ENCODE data around the gene MRPS12.

The MRPS12 gene

DNA sequence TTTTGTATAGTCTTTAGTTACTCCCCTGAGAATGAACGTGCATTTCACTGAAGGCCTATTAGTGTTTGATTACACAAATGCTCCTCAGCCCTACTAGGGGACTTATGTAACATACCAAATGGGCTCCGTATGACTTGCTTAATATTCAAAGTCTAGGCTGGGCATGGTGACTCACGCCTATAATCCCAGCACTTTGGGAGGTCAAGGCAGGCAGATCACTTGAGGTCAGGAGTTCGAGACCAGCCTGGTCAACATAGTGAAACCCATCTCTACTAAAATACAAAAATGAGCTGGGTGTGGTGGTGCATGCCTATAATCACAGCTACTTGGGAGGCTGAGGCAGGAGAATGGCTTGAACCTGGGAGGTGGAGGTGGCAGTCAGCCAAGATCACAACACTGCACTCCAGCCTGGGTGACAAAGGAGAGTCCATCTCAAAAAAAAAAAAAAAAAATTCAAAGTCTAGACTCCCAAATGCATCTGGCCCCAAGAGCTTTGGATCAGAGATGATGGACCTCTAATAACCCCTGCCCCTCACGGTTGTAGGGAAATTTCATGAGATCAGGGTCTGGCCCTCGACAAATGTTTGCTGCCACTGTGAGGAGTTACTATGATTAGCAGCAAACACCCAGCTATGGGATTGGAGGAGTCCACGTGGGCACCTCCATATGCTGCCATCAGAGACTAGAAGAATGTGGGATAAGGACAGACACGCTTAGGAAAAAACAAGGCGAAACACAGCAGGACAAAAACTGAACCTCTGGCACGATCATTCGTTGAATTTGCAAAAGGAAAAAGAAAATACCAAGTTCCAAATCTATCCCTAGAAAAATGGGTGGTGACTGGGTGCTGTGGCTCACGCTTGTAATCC lies 40.2 kb downstream of the MRPS12 start:
- TF ChIP-seq GATA2 (IDR thresholded peaks at IDR 0.05; ENCODE audit: low read depth, low read length) (no peak), GATA3 (IDR thresholded peaks at IDR 0.05; ENCODE audit: low read depth, low read length) (no peak)

DNA sequence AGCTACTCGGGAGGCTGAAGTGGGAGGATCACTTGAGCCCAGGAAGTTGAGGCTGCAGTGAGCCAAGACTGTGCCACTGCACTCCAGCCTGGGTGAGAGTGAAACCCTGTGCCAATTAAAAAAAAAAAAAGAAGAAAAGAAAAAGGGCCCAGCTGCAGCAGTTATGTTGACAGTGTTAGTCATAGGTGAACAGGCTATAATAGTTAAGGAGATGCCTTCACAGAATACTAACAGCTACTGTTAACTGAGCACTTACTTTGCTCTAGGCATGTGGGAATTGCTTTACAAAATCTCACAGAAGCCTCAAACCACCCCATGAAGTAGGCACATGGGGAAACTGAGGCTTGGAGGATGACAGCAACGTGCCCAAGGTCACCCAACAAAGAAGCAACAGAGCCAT lies 40.9 kb downstream of the MRPS12 start:
- no peak for TF ChIP-seq GATA3 (IDR thresholded peaks at IDR 0.05; ENCODE audit: low read depth, low read length)
- no peak for TF ChIP-seq GATA2 (IDR thresholded peaks at IDR 0.05; ENCODE audit: low read depth, low read length)

DNA sequence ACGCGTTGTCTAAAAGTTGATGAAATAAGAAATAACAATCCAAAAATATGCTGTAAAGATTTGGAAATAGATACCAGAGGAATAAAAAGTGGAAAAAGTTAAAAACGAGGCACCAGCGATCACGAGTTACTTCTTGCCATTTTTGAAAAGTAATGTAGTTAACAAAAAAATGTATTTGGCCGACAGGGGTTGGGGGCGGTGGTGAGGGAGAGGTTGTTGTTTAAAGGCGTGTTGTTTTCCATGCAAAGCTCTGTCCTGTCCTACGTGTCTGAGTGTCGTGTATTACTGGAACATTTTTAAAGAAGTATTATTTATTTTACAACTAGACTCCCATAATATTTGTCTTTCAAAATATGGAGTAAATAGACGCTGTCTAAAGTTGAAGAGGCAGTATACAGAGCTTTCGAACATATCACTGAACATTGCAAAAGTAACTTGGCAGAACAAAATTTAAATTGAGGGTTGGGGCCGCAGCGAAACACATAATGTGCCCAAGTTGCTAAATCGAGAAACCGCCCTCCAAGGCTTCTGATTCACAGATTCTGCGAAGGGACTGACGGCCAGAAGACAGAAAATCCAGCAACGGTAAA lies 44.0 kb downstream of the MRPS12 start:
- no peak for TF ChIP-seq GATA3 (IDR thresholded peaks at IDR 0.05; ENCODE audit: low read depth, low read length)
- no peak for TF ChIP-seq GATA2 (IDR thresholded peaks at IDR 0.05; ENCODE audit: low read depth, low read length)

DNA sequence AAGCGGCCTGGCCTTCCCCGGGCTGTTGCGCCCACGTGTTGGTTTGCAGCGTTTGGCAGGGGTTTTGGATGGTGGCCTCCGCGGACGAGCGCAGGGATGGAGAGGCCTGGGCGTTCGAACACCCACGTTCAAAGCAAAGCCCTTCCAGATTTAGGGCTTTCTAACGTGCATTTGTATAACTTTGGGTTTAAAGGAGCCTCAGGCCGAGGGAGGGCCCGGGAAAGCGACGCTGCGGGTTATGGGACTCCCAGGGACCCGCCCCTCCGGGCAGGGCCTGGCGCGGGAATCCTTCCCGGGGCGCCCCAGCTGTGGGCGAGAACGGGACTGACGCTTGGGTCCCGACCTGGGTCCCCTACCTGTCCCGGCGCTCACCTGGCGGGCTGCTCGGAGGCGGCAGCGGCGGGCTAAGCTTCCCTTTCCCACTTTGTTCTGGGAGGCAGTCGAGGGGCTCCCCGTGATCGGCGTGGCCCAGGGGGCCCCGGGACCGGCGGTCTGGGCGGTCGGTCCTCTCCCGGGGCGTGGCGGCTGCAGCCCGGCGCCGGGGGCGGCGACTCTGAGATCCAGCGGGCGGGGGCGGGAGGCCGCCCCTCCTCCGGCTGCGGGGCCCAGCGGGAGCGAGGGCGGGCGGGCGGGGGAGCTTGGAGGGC lies 44.6 kb downstream of the MRPS12 start, which contains the start of gene FBXO17:
TSS of gene FBXO17 (minus strand) at position 529 of the 647 bp plus-strand sequence. CDS start 25,423 bp downstream, outside the sequence.
- TF ChIP-seq GATA3 (IDR thresholded peaks at IDR 0.05; ENCODE audit: low read depth, low read length), result no peak
- no peak for TF ChIP-seq GATA2 (IDR thresholded peaks at IDR 0.05; ENCODE audit: low read depth, low read length)

DNA sequence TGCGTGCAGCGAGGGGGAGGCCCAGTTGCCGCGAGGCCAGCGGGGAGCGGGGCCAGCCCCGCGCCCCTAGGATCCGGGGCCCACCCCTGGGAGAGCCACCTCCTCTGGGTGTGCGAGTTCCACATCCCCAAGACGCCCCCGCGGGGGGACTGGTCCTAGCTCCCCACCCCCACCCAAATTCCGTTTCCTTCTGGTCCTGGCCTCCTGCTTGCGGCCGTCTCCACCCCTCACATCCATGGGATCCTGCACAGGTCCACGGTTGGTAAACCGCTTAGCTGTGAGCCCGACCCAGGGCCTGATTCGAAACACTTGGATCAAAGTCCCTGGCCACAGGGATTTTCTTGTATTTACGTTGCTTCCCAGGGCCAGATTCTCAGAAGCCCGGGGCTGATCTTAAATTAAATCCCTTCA lies 45.1 kb downstream of the MRPS12 start:
- TF ChIP-seq GATA3 (IDR thresholded peaks at IDR 0.05; ENCODE audit: low read depth, low read length) (no peak), GATA2 (IDR thresholded peaks at IDR 0.05; ENCODE audit: low read depth, low read length) (no peak)

DNA sequence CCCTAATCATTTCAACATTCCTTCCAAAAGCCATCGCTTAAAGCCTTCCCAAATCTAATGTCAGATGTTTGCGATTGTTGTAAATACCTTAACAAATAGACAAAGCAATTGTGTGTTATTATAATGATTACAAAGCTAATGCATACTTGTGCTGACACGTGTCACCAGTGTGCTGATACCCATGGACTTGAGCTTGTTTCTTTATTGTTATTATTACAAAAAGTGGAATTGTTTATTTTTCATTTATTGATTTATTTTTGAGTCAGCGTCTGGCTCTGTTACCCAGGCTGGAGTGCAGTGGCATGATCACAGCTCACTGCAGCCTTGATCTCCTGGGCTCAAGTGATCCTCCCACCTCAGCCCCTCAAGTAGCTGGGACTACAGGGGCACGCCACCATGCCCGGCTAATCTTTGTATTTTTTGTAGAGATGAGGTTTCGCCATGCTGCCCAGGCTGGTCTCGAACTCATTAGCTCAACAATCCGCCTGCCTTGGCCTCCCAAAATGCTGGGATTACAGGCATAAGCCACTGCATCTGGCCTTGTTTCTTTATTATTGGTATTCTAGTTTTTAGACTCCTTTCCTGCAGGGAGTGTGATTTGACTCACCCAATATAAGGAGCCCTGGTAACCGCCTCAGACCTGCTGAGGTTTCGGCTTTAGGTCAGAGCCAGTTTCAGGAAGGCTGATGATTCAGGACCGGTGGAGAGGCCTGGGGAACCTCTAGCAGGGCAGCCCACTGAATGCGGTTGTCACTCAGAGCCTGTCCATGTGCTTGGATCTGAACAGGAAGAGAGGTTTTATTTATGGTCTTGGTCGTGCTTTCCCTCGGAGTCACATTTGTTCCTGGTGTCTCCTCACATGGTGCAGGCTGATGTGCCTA lies 46.9 kb downstream of the MRPS12 start:
- TF ChIP-seq GATA3 (IDR thresholded peaks at IDR 0.05; ENCODE audit: low read depth, low read length), result no peak
- no peak for TF ChIP-seq GATA2 (IDR thresholded peaks at IDR 0.05; ENCODE audit: low read depth, low read length)

DNA sequence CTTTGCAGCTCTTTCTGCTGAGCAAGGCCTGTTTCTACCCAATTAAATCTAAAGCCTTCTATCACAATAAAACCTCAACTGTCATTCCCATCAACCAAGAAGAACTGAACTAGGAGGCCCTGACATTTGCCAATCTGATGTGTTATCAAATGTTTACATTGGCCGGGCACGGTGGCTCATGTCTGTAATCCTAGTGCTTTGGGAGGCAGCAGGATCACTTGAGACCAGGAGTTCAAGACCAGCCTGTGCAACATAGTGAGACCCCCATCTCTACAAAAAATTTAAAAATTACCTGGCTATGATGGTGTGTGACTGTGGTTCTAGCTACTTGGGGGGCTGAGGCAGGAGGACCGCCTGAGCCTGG lies 47.6 kb downstream of the MRPS12 start:
- TF ChIP-seq GATA2 (IDR thresholded peaks at IDR 0.05; ENCODE audit: low read depth, low read length) (no peak), GATA3 (IDR thresholded peaks at IDR 0.05; ENCODE audit: low read depth, low read length) (no peak)

DNA sequence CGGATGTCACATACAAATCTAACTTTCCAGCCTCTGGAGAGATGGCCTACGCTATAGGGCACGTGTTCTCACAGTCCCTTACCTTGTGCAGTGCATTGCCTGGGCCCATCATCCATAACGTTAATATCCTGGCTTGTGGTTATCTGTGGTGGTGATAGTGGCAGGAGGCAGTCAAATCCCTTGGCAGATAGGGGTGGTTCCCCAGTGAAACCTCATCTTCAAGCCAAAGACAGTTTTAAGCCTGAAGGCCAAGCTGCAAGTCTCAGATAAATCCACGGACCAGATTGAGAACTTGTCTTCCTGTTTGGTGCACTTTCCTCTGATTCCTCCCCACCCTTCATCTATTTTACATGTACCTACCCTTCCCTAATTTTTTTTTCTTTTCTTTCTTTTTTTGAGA lies 49.1 kb downstream of the MRPS12 start:
- TF ChIP-seq GATA3 (IDR thresholded peaks at IDR 0.05; ENCODE audit: low read depth, low read length) (no peak), GATA2 (IDR thresholded peaks at IDR 0.05; ENCODE audit: low read depth, low read length) (no peak)

DNA sequence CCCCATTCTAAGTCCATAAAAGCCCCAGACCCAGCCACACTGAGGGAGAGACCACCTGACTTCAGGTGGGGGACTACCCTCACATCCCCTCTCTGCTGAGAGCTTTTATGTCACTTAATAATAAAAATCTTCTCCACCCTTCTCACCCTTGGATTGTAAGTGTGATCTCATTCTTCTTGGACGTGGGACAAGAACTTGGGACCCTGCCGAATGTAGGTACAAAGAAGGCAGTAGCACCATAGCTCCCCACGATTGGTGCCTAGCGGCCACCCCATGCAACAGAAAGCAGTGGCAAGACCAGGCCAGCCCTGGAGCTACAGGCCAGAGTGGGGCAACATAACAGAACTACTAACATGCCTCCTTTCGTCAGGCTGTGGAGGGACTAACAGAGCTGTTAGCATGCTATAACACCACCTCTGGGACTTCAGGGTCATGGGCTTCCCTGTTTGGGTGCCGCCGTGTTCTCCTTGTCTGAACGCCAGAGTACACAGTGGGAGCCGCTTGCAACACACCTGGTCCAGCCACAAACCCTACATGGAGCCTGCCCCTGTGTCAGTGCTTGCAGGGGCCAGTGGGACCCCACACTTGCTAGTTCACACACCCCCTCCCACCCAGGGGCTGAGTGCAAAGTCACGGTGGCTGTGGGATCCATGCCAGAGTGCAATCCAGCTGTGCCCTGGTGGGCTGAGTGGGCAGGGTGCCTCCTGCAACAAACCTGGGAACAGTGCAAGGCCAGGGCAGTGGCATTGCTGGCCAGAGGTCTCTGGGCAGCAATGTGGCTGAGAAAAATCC lies 50.0 kb downstream of the MRPS12 start:
- TF ChIP-seq GATA3 (IDR thresholded peaks at IDR 0.05; ENCODE audit: low read depth, low read length) (no peak), GATA2 (IDR thresholded peaks at IDR 0.05; ENCODE audit: low read depth, low read length) (no peak)
